H1 (cell line): Measurements from ENCODE around the gene SLC43A2. TPM values are rescaled to one million over a fixed set of nuclear protein-coding genes. Genes with fewer than 3 reads are reported as not detected.

ENCODE experiments used
- CTCF ChIA-PET: fragments of 300-600 bp; sonication (Branson Sonifier 250); formaldehyde crosslinking; loops from one replicate; lab custom pipeline; 2021; ENCODE audit not compliant: partially characterized antibody; lab: Charles Lee
- POLR2A ChIA-PET: fragments of 300-600 bp; sonication (Branson Sonifier 250); formaldehyde crosslinking; loops from one replicate; lab custom pipeline; 2021; ENCODE audit warnings: inconsistent platforms; ENCODE audit not compliant: partially characterized antibody; lab: Charles Lee
- DNase-seq, 2 experiments: peaks; one replicate each; pipeline versions ENCODE4 v3.0.0 to v3.0.0-alpha.2; 2010 to 2022; ENCODE audit warnings: low spot score in 2 of 2, low read depth in 1 of 2, mixed read lengths in 1 of 2
- FAIRE-seq: peaks from 2 replicates; lab custom pipeline; 2011; peaks lifted over from hg19 to GRCh38; lab: Jason Lieb, UNC
- H2AFZ ChIP-seq: 2 replicates; pipeline ENCODE4 v1.8.1; 2012; ENCODE audit warnings: low read length, inconsistent platforms
- H2AK5ac ChIP-seq: 2 replicates; pipeline ENCODE4 v1.6.1; 2013; ENCODE audit warnings: low read depth, low read length
- H2BK120ac ChIP-seq: replicated peaks from 2 replicates; pipeline ENCODE3; 2013; ENCODE audit warnings: low read depth, low read length, inconsistent platforms
- H2BK12ac ChIP-seq: 2 replicates; pipeline ENCODE4 v1.6.1; 2013; ENCODE audit warnings: low read depth, low read length
- H2BK15ac ChIP-seq: 2 replicates; pipeline ENCODE4 v1.6.1; 2013; ENCODE audit warnings: low read length
- H2BK20ac ChIP-seq: 2 replicates; pipeline ENCODE4 v1.6.1; 2013; ENCODE audit warnings: low read length
- H2BK5ac ChIP-seq: 2 replicates; pipeline ENCODE4 v1.6.1; 2013; ENCODE audit warnings: low read depth, low read length
- H3K14ac ChIP-seq: 2 replicates; pipeline ENCODE4 v1.6.1; 2013; ENCODE audit warnings: inconsistent platforms; ENCODE audit not compliant: insufficient read length
- H3K18ac ChIP-seq: 2 replicates; pipeline ENCODE4 v1.6.1; 2013; ENCODE audit warnings: low read length; ENCODE audit errors: extremely low read depth
- H3K23ac ChIP-seq: 2 replicates; pipeline ENCODE4 v1.6.1; 2013; ENCODE audit warnings: inconsistent platforms; ENCODE audit not compliant: insufficient read length
- H3K23me2 ChIP-seq: 2 replicates; pipeline ENCODE4 v1.6.1; 2013; ENCODE audit warnings: low read depth, low read length
- H3K27ac ChIP-seq: 2 replicates; pipeline ENCODE4 v1.6.1; 2011; ENCODE audit warnings: low read depth, low read length, inconsistent platforms
- H3K27me3 ChIP-seq, 4 experiments: replicated peaks in 1 of 4; 1 replicate in 1 of 4; 2 replicates in 3 of 4; pipeline versions ENCODE4 v1.6.1 to v1.8.1; 2011 to 2013; ENCODE audit warnings: low read length in 3 of 4, mild to moderate bottlenecking in 3 of 4, inconsistent platforms in 2 of 4, mixed read lengths in 2 of 4, moderate library complexity in 1 of 4; ENCODE audit not compliant: control insufficient read depth in 3 of 4, insufficient read depth in 3 of 4; ENCODE audit errors: extremely low read depth in 1 of 4
- H3K36me3 ChIP-seq, 4 experiments: 2 replicates each; pipeline versions ENCODE4 v1.6.1 to v1.8.1; 2011 to 2013; ENCODE audit warnings: mild to moderate bottlenecking in 4 of 4, low read length in 3 of 4, moderate library complexity in 2 of 4, control low read depth in 1 of 4, inconsistent platforms in 1 of 4; ENCODE audit not compliant: insufficient read depth in 4 of 4, control insufficient read depth in 2 of 4
- H3K4ac ChIP-seq: replicated peaks from 2 replicates; pipeline ENCODE3; 2013; ENCODE audit warnings: low read length, low read depth, mixed read lengths, inconsistent platforms; ENCODE audit not compliant: insufficient read length
- H3K4me1 ChIP-seq, 4 experiments: replicated peaks in 1 of 4; 1 replicate in 1 of 4; 2 replicates in 3 of 4; pipeline versions ENCODE4 v1.6.1 to v1.8.1; 2011 to 2013; ENCODE audit warnings: low read length in 3 of 4, inconsistent platforms in 2 of 4, mixed read lengths in 1 of 4; ENCODE audit not compliant: insufficient read depth in 4 of 4, control insufficient read depth in 3 of 4
- H3K4me2 ChIP-seq, 2 experiments: 2 replicates each; pipeline versions ENCODE4 v1.6.1 to v1.8.1; 2011 to 2013; ENCODE audit warnings: low read depth in 2 of 2, low read length in 2 of 2, control low read depth in 1 of 2, inconsistent platforms in 1 of 2, mild to moderate bottlenecking in 1 of 2; ENCODE audit not compliant: insufficient read depth in 1 of 2
- H3K4me3 ChIP-seq, 4 experiments: fragments of 200-600, 300-600 bp in 1 of 4; sonication (generic), shearing (Covaris generic), sonication (Bioruptor Twin) in 1 of 4; 2 replicates each; pipeline versions ENCODE4 v1.5.1 to v1.8.1; 2011 to 2016; ENCODE audit warnings: low read length in 4 of 4, low read depth in 3 of 4, control low read depth in 2 of 4, inconsistent platforms in 2 of 4, mild to moderate bottlenecking in 2 of 4, mixed read lengths in 1 of 4, moderate library complexity in 1 of 4; ENCODE audit not compliant: insufficient read depth in 2 of 4; ENCODE audit errors: extremely low read depth in 1 of 4
- H3K56ac ChIP-seq: replicated peaks from 2 replicates; pipeline ENCODE3; 2013; ENCODE audit warnings: low read depth, mild to moderate bottlenecking, mixed read lengths, low read length, inconsistent platforms; ENCODE audit not compliant: insufficient read length
- H3K79me1 ChIP-seq: 2 replicates; pipeline ENCODE4 v1.6.1; 2013; ENCODE audit warnings: low read depth, low read length, control low read depth
- H3K79me2 ChIP-seq, 2 experiments: 2 replicates each; pipeline versions ENCODE4 v1.6.1 to v1.8.1; 2012 to 2013; ENCODE audit warnings: low read length in 2 of 2, mild to moderate bottlenecking in 2 of 2, inconsistent platforms in 1 of 2; ENCODE audit not compliant: insufficient read depth in 2 of 2, control insufficient read depth in 1 of 2
- H3K9ac ChIP-seq, 4 experiments: replicated peaks in 1 of 4; 1 replicate in 1 of 4; 2 replicates in 3 of 4; pipeline versions ENCODE4 v1.6.1 to v1.8.1; 2011 to 2013; ENCODE audit warnings: low read depth in 3 of 4, low read length in 3 of 4, control low read depth in 2 of 4, mild to moderate bottlenecking in 2 of 4, moderate library complexity in 2 of 4, inconsistent platforms in 1 of 4; ENCODE audit errors: extremely low read depth in 1 of 4
- H3K9me3 ChIP-seq, 2 experiments: 2 replicates each; pipeline versions ENCODE4 v1.6.1 to v1.8.1; 2012 to 2013; ENCODE audit warnings: mild to moderate bottlenecking in 2 of 2, moderate library complexity in 2 of 2, control low read depth in 1 of 2, inconsistent platforms in 1 of 2, low read depth in 1 of 2, low read length in 1 of 2, mixed read lengths in 1 of 2; ENCODE audit not compliant: insufficient read depth in 2 of 2
- H4K20me1 ChIP-seq, 2 experiments: replicated peaks in 1 of 2; 2 replicates each; pipeline versions ENCODE3 to v1.8.1; 2011 to 2013; ENCODE audit warnings: inconsistent platforms in 2 of 2, low read length in 2 of 2, mild to moderate bottlenecking in 1 of 2; ENCODE audit not compliant: insufficient read depth in 2 of 2, control insufficient read depth in 1 of 2
- H4K5ac ChIP-seq: 2 replicates; pipeline ENCODE4 v1.6.1; 2013; ENCODE audit warnings: low read length, low read depth, mixed read lengths, inconsistent platforms; ENCODE audit not compliant: insufficient read length
- H4K8ac ChIP-seq: 2 replicates; pipeline ENCODE4 v1.8.0; 2013; ENCODE audit warnings: mild to moderate bottlenecking, moderate library complexity, low read length, inconsistent platforms; ENCODE audit not compliant: insufficient read depth; ENCODE audit errors: extremely low read depth
- H4K91ac ChIP-seq: replicated peaks from 2 replicates; pipeline ENCODE3; 2013; ENCODE audit warnings: low read length, mixed read lengths, inconsistent platforms; ENCODE audit not compliant: insufficient read length
- BACH1 ChIP-seq: IDR thresholded peaks from 2 replicates; pipeline ENCODE4 v1.6.1; 2012; ENCODE audit warnings: low read length, improper control_type of control experiment
- BRCA1 ChIP-seq: IDR thresholded peaks from 2 replicates; pipeline ENCODE4 v1.6.1; 2012; ENCODE audit warnings: low read depth, low read length, improper control_type of control experiment
- CHD2 ChIP-seq: IDR thresholded peaks from 2 replicates; pipeline ENCODE4 v1.6.1; 2012; ENCODE audit warnings: low read length, improper control_type of control experiment
- E2F6 ChIP-seq: IDR thresholded peaks from 2 replicates; pipeline ENCODE4 v1.6.1; 2012; ENCODE audit warnings: inconsistent platforms
- HDAC2 ChIP-seq, 2 experiments: fragments of 300-600 bp in 1 of 2; sonication (generic) in 1 of 2; IDR thresholded peaks; 2 replicates each; pipeline ENCODE4 v1.6.1; 2011 to 2012; ENCODE audit warnings: low read depth in 2 of 2, low read length in 2 of 2, mild to moderate bottlenecking in 2 of 2, moderate library complexity in 2 of 2, borderline replicate concordance in 1 of 2, inconsistent platforms in 1 of 2
- HDAC6 ChIP-seq: IDR thresholded peaks from one replicate; pipeline ENCODE4 v1.7.1; 2012; ENCODE audit warnings: low read depth, mild to moderate bottlenecking, inconsistent platforms, low read length, moderate library complexity
- POU5F1 ChIP-seq: IDR thresholded peaks from 2 replicates; pipeline ENCODE4 v1.6.1; 2011; ENCODE audit warnings: low read depth, mild to moderate bottlenecking, low read length, moderate library complexity
- SRF ChIP-seq: IDR thresholded peaks from 2 replicates; pipeline ENCODE4 v1.6.1; 2011; ENCODE audit warnings: mild to moderate bottlenecking, low read depth, low read length, moderate library complexity
- TAF1 ChIP-seq: IDR thresholded peaks from 2 replicates; pipeline ENCODE4 v1.6.1; 2011; ENCODE audit warnings: mild to moderate bottlenecking, low read depth, low read length
- TBP ChIP-seq: IDR thresholded peaks from 2 replicates; pipeline ENCODE4 v1.6.1; 2011; ENCODE audit warnings: low read depth, low read length, improper control_type of control experiment
- WGBS, 2 experiments: shearing (Covaris generic) in 1 of 2; methylation state at CpG; one replicate each; pipeline versions ENCODE4 v1.1.6 to v1.1.7; 2013 to 2015; ENCODE audit warnings: low lambda C conversion rate in 2 of 2, mixed read lengths in 2 of 2, inconsistent platforms in 1 of 2, low coverage in 1 of 2, missing lambda C conversion rate in 1 of 2; ENCODE audit not compliant: insufficient replicate concordance in 2 of 2, insufficient coverage in 1 of 2, insufficient read length in 1 of 2; ENCODE audit errors: extremely low coverage in 1 of 2, missing lambda C conversion rate in 1 of 2; 5-methylcytosine and 5-hydroxymethylcytosine counted together
- polyA plus RNA-seq, 7 experiments: library from polyadenylated mRNA; depleted of rRNA in 3 of 7; stranded (reverse) in 5 of 7; unstranded in 2 of 7; fragments of >200 nt in 5 of 7; fragments of 200-250 nt in 2 of 7; gene quantifications; 1 replicate in 5 of 7; 2 replicates in 1 of 7; 4 replicates in 1 of 7; pipeline versions ENCODE4 v1.2.1 to v1.2.3, GENCODE V29; 2011 to 2013; ENCODE audit warnings: missing spikeins in 2 of 7, mixed read lengths in 2 of 7
- total RNA-seq: library from RNA; stranded (reverse); fragmentation: NEBNext Ultra II Directional; extraction: Animal tissue kit (Norgen Biotek cat#: 25700); gene quantifications from 2 replicates; pipeline ENCODE4 v1.2.1, GENCODE V29; 2021

The SLC43A2 gene
- total and polyA plus RNA-seq, 2 of the 8 experiments (the other 6 are each of a cell fraction or from before 2014, with no cell fraction given) = 6.6 to 10.5 TPM

GRCh38 chr17:1533661-1534325, 94.8 kb downstream of the SLC43A2 start:
- Histone ChIP-seq H3K79me1 (no peaks in the 10 kb centered on the region), H2BK5ac (no peak overlapping the region), H3K4ac (no peak overlapping the region), H3K27ac (no peak overlapping the region), H3K79me2 (no peaks in the 10 kb centered on the region), H3K27me3 (no peaks in the 10 kb centered on the region), H3K4me2 (no peak overlapping the region), H3K4me3 (no peak overlapping the region), H2BK120ac (no peak overlapping the region), H3K23me2 (no peaks in the 10 kb centered on the region), H3K9ac (0 out of 7 replicates have a peak overlapping the region, but pooled peaks of 1 of the 4 experiments have one; percentile 13), H3K18ac (no peak overlapping the region), H4K20me1 (peaks cover 4 to 7% of the 10 kb centered on the region in 2 experiments), H3K4me1 (no peaks in the 10 kb centered on the region), H3K9me3 (no peaks in the 10 kb centered on the region), H3K14ac (no peak overlapping the region), H3K23ac (no peak overlapping the region), H2AK5ac (no peak overlapping the region), H2AFZ (no peak overlapping the region), H3K36me3 (peaks cover 6 to 29% (median 23%) of the 10 kb centered on the region in 4 experiments; a peak in 7 of 8 replicates), H2BK15ac (no peak overlapping the region), H2BK12ac (no peak overlapping the region), H4K8ac (no peak overlapping the region), H3K56ac (no peak overlapping the region), H4K5ac (no peak overlapping the region), H4K91ac (no peak overlapping the region), H2BK20ac (no peak overlapping the region)
- FAIRE-seq (no peak), DNase-seq (no peak)
- 92% methylated on average over 24 of the region's 24 CpGs; no CpG with 5 or more reads in 1 of the 2 experiments for WGBS, 2 experiments
- POLR2A ChIA-PET = interaction anchor here (0.7 to 3.1 kb wide), 11 partner anchors 9 to 168 kb away, joined by 3 to 22 read pairs (median 4); partner anchors contain the start of genes CRK, INPP5K and MYO1C
- CTCF ChIA-PET = interaction anchor here (0.6 to 5.7 kb wide), 55 partner anchors 8 to 477 kb away, joined by 3 to 52 read pairs (median 4); partner anchors contain the start of genes INPP5K, MYO1C and TRARG1
- TF ChIP-seq BRCA1 (no peak), TAF1 (no peak), HDAC6 (no peak), BACH1 (no peak), POU5F1 (no peak), CHD2 (no peak), E2F6 (no peak), SRF (no peak), HDAC2 (IDR thresholded peaks at IDR 0.05; ENCODE audit: borderline replicate concordance in 1 of 2, low read depth in 2 of 2, low read length in 2 of 2) (no peak), TBP (no peak)
